Thoracic aorta (tissue), 2 donors: ENCODE data around the gene DLX4. TPM values are rescaled to one million over a fixed set of nuclear protein-coding genes. Genes with fewer than 3 reads are reported as not detected.

Experiments used
- ATAC-seq: fragments of 150-250 bp; one replicate; pipeline ENCODE4 v1.8.0; 2017; ENCODE audit warnings: low read depth; ENCODE audit not compliant: insufficient number of reproducible peaks, low FRiP score
- DNase-seq: peaks from one replicate; pipeline ENCODE4 v3.0.0-alpha.2; 2020; ENCODE audit warnings: low spot score
- H3K27ac ChIP-seq, 2 donors: fragments of 200-600 bp; sonication (generic); 1 replicate in 1 of 2; 2 replicates in 1 of 2; pipeline ENCODE4 v1.5.1; 2016; ENCODE audit warnings: mild to moderate bottlenecking in 2 of 2, moderate library complexity in 2 of 2
- H3K27me3 ChIP-seq: fragments of 200-600 bp; sonication (generic); replicated peaks from 2 replicates; pipeline ENCODE4 v1.6.0; 2016; ENCODE audit warnings: mild to moderate bottlenecking; ENCODE audit not compliant: insufficient read depth
- H3K36me3 ChIP-seq: fragments of 200-600 bp; sonication (generic); one replicate; pipeline ENCODE4 v1.5.1; 2016
- H3K4me1 ChIP-seq, 2 donors: fragments of 200-600 bp; sonication (generic); 1 replicate in 1 of 2; 2 replicates in 1 of 2; pipeline versions ENCODE4 v1.5.1 to v1.6.0; 2016; ENCODE audit warnings: low read depth in 2 of 2, mild to moderate bottlenecking in 1 of 2; ENCODE audit not compliant: control insufficient read depth in 1 of 2
- H3K4me3 ChIP-seq: fragments of 200-600 bp; sonication (generic); 2 replicates; pipeline ENCODE4 v1.5.1; 2016; ENCODE audit warnings: mild to moderate bottlenecking
- H3K9me3 ChIP-seq: fragments of 200-600 bp; sonication (generic); 2 replicates; pipeline ENCODE4 v1.5.1; 2016
- CTCF ChIP-seq: fragments of 200-600 bp; sonication (generic); IDR thresholded peaks from one replicate; pipeline ENCODE4 v1.5.1; 2019; ENCODE audit warnings: antibody characterized with exemption
- total RNA-seq, 2 donors: library from RNA; depleted of rRNA; stranded (reverse); fragments of >200 nt; gene quantifications; one replicate each; pipeline versions ENCODE4 v1.1.0 to v1.2.3, GENCODE V29; 2016

DLX4 gene
- total RNA-seq, 2 donors from 2014 or later: not detected

- peaks cover 9% of the 10 kb centered on the region for H3K27me3 ChIP-seq
- DNase-seq: no peak
- no peak for TF ChIP-seq CTCF
These were observed 21.3 kb downstream of the DLX4 start for GRCh38 chr17:49990331-49990730.

GRCh38 chr17:49990921-49991320 lies 21.9 kb downstream of the DLX4 start:
- no peaks in the 10 kb centered on the region for H3K36me3 ChIP-seq
- peaks cover 9% of the 10 kb centered on the region for H3K27me3 ChIP-seq
- TF ChIP-seq CTCF: no peak
- no peak for ATAC-seq
- H3K27ac ChIP-seq: no peak overlapping the region
- peaks cover 17 to 33% of the 10 kb centered on the region in 2 donors for H3K4me1 ChIP-seq
- no peak overlapping the region for H3K4me3 ChIP-seq
- no peak for DNase-seq
- H3K9me3 ChIP-seq: no peaks in the 10 kb centered on the region

More at GRCh38 chr17:49990331-49990730, 21.3 kb downstream of the DLX4 start:
- Histone ChIP-seq H3K9me3 (no peaks in the 10 kb centered on the region), H3K4me3 (no peak overlapping the region), H3K27ac (no peak overlapping the region), H3K36me3 (no peaks in the 10 kb centered on the region), H3K4me1 (peaks cover 17 to 31% of the 10 kb centered on the region in 2 donors)
- no peak for ATAC-seq

- H3K9me3 ChIP-seq: no peaks in the 10 kb centered on the region
- peaks cover 17 to 38% of the 10 kb centered on the region in 2 donors for H3K4me1 ChIP-seq
- no peak for TF ChIP-seq CTCF
- no peak overlapping the region for H3K27ac ChIP-seq
- peaks cover 11% of the 10 kb centered on the region for H3K27me3 ChIP-seq
- no peak for ATAC-seq
- no peak for DNase-seq
- no peaks in the 10 kb centered on the region for H3K36me3 ChIP-seq
- no peak overlapping the region for H3K4me3 ChIP-seq
These were observed 22.4 kb downstream of the DLX4 start for GRCh38 chr17:49991409-49991808.

GRCh38 chr17:49992191-49992932 lies 23.4 kb downstream of the DLX4 start:
- H3K27me3 ChIP-seq: peaks cover 21% of the 10 kb centered on the region
- DNase-seq: no peak

More at GRCh38 chr17:49992191-49992932, 23.4 kb downstream of the DLX4 start:
- no peak for ATAC-seq
- no peaks in the 10 kb centered on the region for H3K9me3 ChIP-seq
- no peak overlapping the region for H3K27ac ChIP-seq
- no peak for TF ChIP-seq CTCF
- H3K4me3 ChIP-seq: no peak overlapping the region
- H3K36me3 ChIP-seq: no peaks in the 10 kb centered on the region
- peaks cover 17 to 46% of the 10 kb centered on the region in 2 donors for H3K4me1 ChIP-seq
